GM12864 (cell line): Measurements from ENCODE around the gene RTN4R.

Experiments
- DNase-seq: peaks from one replicate; pipeline ENCODE4 v3.0.0-alpha.2; 2011; ENCODE audit warnings: low read depth
- H3K4me3 ChIP-seq: 2 replicates; pipeline ENCODE4 v1.5.1; 2011; ENCODE audit warnings: mild to moderate bottlenecking, low read depth, low read length, control low read depth
- CTCF ChIP-seq: IDR thresholded peaks from 2 replicates; pipeline ENCODE4 v1.5.1; 2011; ENCODE audit warnings: low read depth, mild to moderate bottlenecking, moderate library complexity, low read length, control low read depth, inconsistent platforms; ENCODE audit errors: missing control alignments

Gene RTN4R

DNA sequence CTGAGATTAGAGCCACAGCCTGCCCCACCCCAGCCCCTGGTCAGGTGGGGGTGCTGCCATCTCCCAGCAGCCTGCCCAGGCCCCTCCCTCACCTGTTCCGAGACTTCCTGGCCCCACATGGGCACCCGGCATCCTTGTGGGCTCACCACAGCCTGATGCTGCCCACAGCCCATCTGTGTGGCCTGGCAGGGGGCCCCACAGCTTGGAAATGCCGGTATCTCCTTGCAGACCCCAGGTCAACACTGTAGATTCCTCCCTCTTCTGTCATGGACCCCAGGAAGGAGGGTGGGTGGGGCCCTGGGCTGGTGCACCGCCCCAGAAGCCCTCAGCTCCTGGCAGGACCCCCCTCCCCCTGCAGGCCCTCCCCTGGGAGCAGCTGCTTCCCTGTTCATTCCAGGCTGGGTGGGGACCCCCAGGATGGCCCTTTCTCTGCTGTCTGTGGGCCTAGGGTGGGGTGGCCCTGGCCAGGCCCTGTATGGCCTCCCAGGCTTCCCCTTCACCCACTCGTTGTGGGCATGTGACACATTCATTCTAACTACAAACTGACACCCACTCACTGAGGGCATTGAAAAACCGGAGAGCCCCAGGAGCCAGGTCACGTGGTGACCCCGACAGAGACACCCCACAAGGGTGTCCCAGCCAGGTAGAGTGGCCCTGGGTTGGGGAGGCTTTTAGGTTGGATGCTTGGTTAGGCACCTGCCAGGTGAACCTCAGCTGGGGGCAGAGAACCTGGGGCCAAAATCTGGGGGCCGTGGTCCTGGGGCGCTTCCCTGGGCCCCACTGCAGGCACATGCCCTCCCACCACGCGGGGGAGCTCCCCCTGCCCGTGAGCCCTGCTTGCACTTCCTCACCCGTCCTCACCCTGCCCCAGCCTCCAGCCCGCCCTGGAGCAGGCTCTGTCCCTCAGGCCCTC is 73.2 kb downstream of the RTN4R start:
- DNase-seq: no peak
- no peak for TF ChIP-seq CTCF
- no peak overlapping the region for H3K4me3 ChIP-seq

DNA sequence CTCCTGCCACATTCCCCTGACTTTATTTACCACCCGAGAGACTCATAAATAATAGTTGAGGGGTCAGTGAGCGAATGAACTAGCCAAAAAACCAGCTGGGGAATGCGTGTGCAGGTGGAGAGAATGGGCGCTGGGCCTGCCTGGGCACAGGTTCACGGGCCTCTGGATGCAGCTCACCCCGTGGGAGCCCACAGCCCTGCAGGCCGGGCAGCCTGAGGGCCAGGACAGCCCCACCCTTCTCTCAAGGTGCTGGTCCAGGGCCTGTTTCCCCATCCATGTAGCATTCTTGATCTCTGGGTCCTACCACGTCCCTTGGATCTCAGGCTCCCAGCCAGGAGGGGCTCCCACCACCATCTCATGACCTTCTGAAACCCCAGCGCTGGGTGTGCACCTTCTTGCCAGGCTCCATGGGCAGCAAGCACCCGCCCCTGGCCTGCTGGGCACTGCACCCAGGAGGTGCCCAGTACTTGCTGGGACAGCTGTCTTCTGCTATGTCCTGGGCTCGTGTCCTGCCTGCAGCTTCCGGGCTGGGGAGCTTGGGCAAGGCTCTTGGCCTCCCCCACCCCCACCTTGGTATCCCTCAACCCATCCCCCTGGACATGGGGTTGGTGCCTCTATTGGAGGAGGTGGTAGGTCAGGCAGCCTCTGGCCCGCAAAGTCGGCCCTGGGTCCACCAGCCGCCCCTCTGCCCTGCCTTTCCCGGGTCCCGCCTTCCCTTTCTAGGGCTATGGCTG is 74.2 kb downstream of the RTN4R start:
- no peak overlapping the region for H3K4me3 ChIP-seq
- DNase-seq: no peak
- TF ChIP-seq CTCF: no peak

DNA sequence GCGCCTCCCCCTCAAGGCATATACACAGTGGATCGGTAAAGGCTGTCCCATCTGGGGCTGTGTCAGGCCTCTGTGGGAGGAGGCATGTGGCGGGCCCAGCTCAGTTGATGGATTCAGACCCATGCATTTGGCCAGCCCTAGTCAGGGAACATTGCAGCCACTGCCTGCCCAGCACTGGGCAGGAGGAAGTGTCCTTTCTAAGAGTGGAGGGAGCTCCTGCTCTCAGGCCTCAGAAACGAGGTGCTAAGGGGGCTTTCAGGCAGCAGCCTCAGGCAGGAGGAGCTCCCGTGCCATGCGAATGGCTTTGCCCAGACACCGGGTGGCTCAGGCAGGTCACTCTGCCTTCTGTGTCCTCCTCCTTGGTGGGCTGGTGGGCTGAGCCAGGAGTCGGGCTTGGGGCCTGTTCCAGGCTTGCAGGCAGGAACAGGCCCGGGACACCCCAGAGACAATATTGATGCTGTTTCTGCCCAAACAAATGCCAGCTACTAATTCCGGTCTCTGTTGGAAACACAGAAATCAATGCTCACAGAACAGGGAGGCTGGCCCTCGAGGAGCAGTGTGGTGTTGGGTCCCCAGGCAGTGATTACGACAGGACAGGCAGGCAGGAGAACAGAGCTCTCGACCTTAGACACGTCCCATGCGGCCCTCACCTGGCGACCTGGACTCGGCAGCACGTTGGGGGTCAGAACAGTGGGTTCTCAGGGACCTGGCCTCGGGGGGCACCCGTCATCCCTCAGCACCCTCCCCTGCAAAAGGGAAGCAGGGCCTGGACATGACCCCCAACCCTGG is 75.0 kb downstream of the RTN4R start:
- no peak for TF ChIP-seq CTCF
- no peak for DNase-seq
- no peak overlapping the region for H3K4me3 ChIP-seq

DNA sequence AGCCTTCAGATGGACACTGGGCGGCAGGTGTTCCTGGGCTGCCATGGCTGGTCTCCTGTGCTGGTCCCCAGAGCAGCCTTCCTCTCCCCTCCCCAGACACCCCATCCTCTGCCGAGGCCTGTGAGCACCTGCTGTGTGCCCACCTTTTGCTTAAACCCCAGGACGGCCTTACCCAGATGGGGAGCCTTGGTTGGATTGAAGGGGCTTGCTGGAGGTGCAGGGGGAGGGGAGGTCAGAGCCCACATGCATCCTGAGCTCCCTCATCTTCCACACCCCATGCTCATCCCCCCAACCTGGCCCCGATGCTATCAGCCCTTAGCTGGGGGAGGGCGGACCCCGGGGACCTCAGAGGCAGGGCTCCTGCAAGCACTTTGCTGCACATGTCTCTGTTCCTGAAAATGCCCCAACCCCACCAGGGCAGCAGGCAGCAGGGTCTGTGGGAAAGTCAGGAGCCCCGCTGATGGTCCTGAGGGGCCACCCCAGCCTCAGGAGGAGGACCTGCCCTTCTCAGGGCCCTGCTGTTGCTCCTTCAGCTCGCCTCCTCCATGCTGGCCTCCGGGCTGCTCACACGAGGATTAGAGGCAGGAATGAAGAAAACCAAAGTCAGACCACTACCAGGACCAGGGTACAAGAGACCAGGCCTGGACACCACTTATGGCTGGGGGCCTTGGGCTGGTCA is 75.7 kb downstream of the RTN4R start:
- no peak for DNase-seq
- H3K4me3 ChIP-seq: no peak overlapping the region
- no peak for TF ChIP-seq CTCF

DNA sequence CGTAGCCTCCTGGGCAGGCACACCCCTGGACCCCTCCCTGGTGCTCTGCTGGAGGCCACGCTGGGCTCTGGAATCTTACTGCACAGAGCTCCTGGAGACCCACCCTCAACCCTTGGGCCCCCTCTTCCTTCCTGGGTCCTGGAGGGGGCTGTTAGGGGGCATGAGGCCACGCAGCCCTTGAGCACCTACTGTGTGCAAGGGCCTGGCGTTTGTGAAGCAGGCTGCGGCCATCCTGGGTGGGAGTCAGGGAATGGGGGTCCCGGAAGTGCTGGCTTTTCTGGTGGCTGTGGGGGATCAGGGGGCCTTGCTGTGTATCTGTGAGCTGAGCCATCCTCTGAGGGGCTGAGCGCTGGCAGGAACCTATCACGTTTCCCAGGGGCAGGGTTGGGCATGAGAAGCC is 76.3 kb downstream of the RTN4R start:
- DNase-seq: no peak
- H3K4me3 ChIP-seq: no peak overlapping the region
- no peak for TF ChIP-seq CTCF
